Measurements from ENCODE around the gene RNF187. TPM values are rescaled to one million over a fixed set of nuclear protein-coding genes. Genes with fewer than 3 reads are reported as not detected.

The RNF187 gene
- total and polyA plus RNA-seq, 2 of the 13 experiments (the other 11 are each of a cell fraction or from before 2014, with no cell fraction given): 41.3 to 59.4 TPM

- ATAC-seq (peak; percentile 27; the same call in 1 of the 3 replicates), FAIRE-seq (peak; percentile 50)
- BruUV-seq (replicated peaks): no TSS peak
- TF ChIP-seq ZMYM4 (CRISPR knock-in tag; IDR thresholded peaks at IDR 0.05) (no peak), DMAP1 (CRISPR knock-in tag; IDR thresholded peaks at IDR 0.05) (no peak), ESRRA (CRISPR knock-in tag; IDR thresholded peaks at IDR 0.05; ENCODE audit: low read depth) (no peak), SMAD1 (CRISPR knock-in tag; IDR thresholded peaks at IDR 0.05; ENCODE audit: borderline replicate concordance, low read depth) (no peak), SMC3 (IDR thresholded peaks at IDR 0.05; ENCODE audit: low read length) (peak; percentile 76), RAD51 (IDR thresholded peaks at IDR 0.05; ENCODE audit: borderline replicate concordance) (no peak), RAD21 (CRISPR knock-in tag; IDR thresholded peaks at IDR 0.05) (peak; percentile 74), ZNF10 (CRISPR knock-in tag; IDR thresholded peaks at IDR 0.05; ENCODE audit: borderline replicate concordance, low read depth) (no peak), MAFF (IDR thresholded peaks at IDR 0.05; ENCODE audit: low read depth, low read length) (no peak), ZNF235 (CRISPR knock-in tag; IDR thresholded peaks at IDR 0.05; ENCODE audit: borderline replicate concordance) (no peak), ZNF609 (CRISPR knock-in tag; IDR thresholded peaks at IDR 0.05; ENCODE audit: borderline replicate concordance) (no peak), ZNF749 (CRISPR knock-in tag; IDR thresholded peaks at IDR 0.05; ENCODE audit: borderline replicate concordance) (no peak), FOXA1 (IDR thresholded peaks at IDR 0.05) (no peak), FOXA1 (CRISPR knock-in tag; IDR thresholded peaks at IDR 0.05) (no peak), ZNF570 (CRISPR knock-in tag; IDR thresholded peaks at IDR 0.05; ENCODE audit: borderline replicate concordance) (no peak), ONECUT2 (CRISPR knock-in tag; IDR thresholded peaks at IDR 0.05) (no peak), CENPX (CRISPR knock-in tag; IDR thresholded peaks at IDR 0.05) (no peak), MATR3 (CRISPR knock-in tag; IDR thresholded peaks at IDR 0.05) (no peak)
Observed at GRCh38 chr1:228515200-228515834, 28.1 kb downstream of the RNF187 start.

More at GRCh38 chr1:228515200-228515834, 28.1 kb downstream of the RNF187 start:
- Histone ChIP-seq H3K36me3 (replicated peaks in 1 of 2; ENCODE audit: control insufficient read depth in 1 of 2, insufficient read depth in 2 of 2, low read length in 2 of 2) (no peaks in the 10 kb centered on the region), H3K4me1 (ENCODE audit: insufficient read depth, low read length) (no peaks in the 10 kb centered on the region), H3K79me2 (ENCODE audit: insufficient read depth, low read length) (no peaks in the 10 kb centered on the region), H3K27me3 (ENCODE audit: control insufficient read depth in 1 of 2, insufficient read depth in 2 of 2, low read length in 2 of 2) (peaks cover 0 to 27% of the 10 kb centered on the region in 2 experiments; a peak in 3 of 5 replicates), H4K20me1 (ENCODE audit: insufficient read depth, low read length) (no peaks in the 10 kb centered on the region), H3K4me2 (ENCODE audit: low read depth, low read length) (no peak overlapping the region), H3K4me3 (replicated peaks in 1 of 3; ENCODE audit: insufficient read depth in 1 of 3, low read depth in 2 of 3, low read length in 3 of 3) (no peak overlapping the region), H3K9ac (ENCODE audit: insufficient read depth, low read depth, low read length) (no peak overlapping the region), H2AFZ (ENCODE audit: low read length) (no peak overlapping the region), H3K27ac (ENCODE audit: extremely low read length, insufficient read depth, low read length) (no peak overlapping the region), H3K9me3 (ENCODE audit: low read length) (no peaks in the 10 kb centered on the region)
- POLR2A ChIA-PET: no interaction called here
- 0% methylated on average over 2 of the region's 2 CpGs for WGBS (ENCODE audit: low lambda C conversion rate)
- intact Hi-C loops (cut with micrococcal nuclease; ENCODE audit: unreplicated experiment) (loop anchor here (1.0 to 5.0 kb wide), 3 partner anchors 14 to 518 kb away; no protein-coding TSS in a partner anchor), in situ Hi-C loops (cut with HindIII; ENCODE audit: extremely low pct_ligation_motif_present, low pct_unique_long_range_greater_than_20kb) (no loop called here)
- DNase-seq (ENCODE audit: low spot score): peak; percentile 17
- CTCF ChIA-PET (ENCODE audit: low intra/inter-chr PET ratio, low total read pairs): interaction anchor here (1.1 to 2.3 kb wide), 7 partner anchors 14 to 301 kb away, joined by 3 to 13 read pairs (median 10); no protein-coding TSS in a partner anchor
